Parathyroid adenoma (tissue), 2 donors: Measurements from ENCODE around the gene FBXO22.

Experiments used
- H2AFZ ChIP-seq: fragments of 300-600 bp; sonication (generic); one replicate; pipeline ENCODE4 v1.7.0; 2017; ENCODE audit warnings: antibody characterized with exemption, mild to moderate bottlenecking
- H3K27ac ChIP-seq: fragments of 300-600 bp; sonication (generic); one replicate; pipeline ENCODE4 v1.7.0; 2017
- H3K27me3 ChIP-seq: fragments of 300-600 bp; sonication (generic); one replicate; pipeline ENCODE4 v1.7.0; 2017; ENCODE audit warnings: low read length; ENCODE audit not compliant: control insufficient read depth, insufficient read depth
- H3K36me3 ChIP-seq: fragments of 300-600 bp; sonication (generic); one replicate; pipeline ENCODE4 v1.7.0; 2017; ENCODE audit warnings: low read length; ENCODE audit not compliant: control insufficient read depth, insufficient read depth
- H3K4me1 ChIP-seq: fragments of 300-600 bp; sonication (generic); one replicate; pipeline ENCODE4 v1.7.0; 2017; ENCODE audit warnings: control low read depth
- H3K4me2 ChIP-seq: fragments of 300-600 bp; sonication (generic); one replicate; pipeline ENCODE4 v1.7.0; 2017; ENCODE audit warnings: low read length
- H3K4me3 ChIP-seq: fragments of 300-600 bp; sonication (generic); one replicate; pipeline ENCODE4 v1.7.0; 2017; ENCODE audit warnings: low read depth, low read length
- H3K79me2 ChIP-seq: fragments of 300-600 bp; sonication (generic); one replicate; pipeline ENCODE4 v1.7.0; 2017; ENCODE audit warnings: control low read depth
- H3K9ac ChIP-seq: fragments of 300-600 bp; sonication (generic); one replicate; pipeline ENCODE4 v1.7.0; 2017; ENCODE audit warnings: mild to moderate bottlenecking
- H3K9me3 ChIP-seq: fragments of 300-600 bp; sonication (generic); one replicate; pipeline ENCODE4 v1.7.0; 2017; ENCODE audit warnings: low read length; ENCODE audit not compliant: control insufficient read depth
- TF ChIP-seq, protein P1 (sequence below): fragments of 300-600 bp; sonication (generic); IDR thresholded peaks from one replicate; pipeline ENCODE4 v1.7.0; 2017; ENCODE audit warnings: antibody characterized with exemption, mild to moderate bottlenecking
- donor health status: primary hyperparathyroidism.

Gene FBXO22

DNA sequence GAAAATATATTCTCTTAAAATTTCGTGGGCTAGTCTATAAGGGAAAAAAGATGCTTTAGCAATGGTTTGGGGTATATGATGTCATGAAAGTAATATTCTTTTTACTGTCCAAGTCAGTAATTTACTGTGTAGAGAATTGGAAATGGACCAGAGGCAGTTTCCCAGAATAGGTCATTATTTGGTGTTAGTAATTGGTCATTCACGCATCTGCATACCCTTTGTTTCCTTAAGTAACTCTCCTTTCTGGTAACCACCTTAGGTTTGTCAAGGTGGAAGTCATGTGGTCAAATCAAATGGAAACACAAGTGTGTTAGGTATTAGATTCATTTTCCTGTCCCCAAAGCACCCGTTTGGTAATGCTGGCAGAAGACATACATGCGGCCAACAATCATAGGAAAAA, 23.9 kb downstream of the FBXO22 start:
- no peaks in the 10 kb centered on the region for H3K36me3 ChIP-seq
- TF ChIP-seq, protein P1, sequence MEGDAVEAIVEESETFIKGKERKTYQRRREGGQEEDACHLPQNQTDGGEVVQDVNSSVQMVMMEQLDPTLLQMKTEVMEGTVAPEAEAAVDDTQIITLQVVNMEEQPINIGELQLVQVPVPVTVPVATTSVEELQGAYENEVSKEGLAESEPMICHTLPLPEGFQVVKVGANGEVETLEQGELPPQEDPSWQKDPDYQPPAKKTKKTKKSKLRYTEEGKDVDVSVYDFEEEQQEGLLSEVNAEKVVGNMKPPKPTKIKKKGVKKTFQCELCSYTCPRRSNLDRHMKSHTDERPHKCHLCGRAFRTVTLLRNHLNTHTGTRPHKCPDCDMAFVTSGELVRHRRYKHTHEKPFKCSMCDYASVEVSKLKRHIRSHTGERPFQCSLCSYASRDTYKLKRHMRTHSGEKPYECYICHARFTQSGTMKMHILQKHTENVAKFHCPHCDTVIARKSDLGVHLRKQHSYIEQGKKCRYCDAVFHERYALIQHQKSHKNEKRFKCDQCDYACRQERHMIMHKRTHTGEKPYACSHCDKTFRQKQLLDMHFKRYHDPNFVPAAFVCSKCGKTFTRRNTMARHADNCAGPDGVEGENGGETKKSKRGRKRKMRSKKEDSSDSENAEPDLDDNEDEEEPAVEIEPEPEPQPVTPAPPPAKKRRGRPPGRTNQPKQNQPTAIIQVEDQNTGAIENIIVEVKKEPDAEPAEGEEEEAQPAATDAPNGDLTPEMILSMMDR: no peak

DNA sequence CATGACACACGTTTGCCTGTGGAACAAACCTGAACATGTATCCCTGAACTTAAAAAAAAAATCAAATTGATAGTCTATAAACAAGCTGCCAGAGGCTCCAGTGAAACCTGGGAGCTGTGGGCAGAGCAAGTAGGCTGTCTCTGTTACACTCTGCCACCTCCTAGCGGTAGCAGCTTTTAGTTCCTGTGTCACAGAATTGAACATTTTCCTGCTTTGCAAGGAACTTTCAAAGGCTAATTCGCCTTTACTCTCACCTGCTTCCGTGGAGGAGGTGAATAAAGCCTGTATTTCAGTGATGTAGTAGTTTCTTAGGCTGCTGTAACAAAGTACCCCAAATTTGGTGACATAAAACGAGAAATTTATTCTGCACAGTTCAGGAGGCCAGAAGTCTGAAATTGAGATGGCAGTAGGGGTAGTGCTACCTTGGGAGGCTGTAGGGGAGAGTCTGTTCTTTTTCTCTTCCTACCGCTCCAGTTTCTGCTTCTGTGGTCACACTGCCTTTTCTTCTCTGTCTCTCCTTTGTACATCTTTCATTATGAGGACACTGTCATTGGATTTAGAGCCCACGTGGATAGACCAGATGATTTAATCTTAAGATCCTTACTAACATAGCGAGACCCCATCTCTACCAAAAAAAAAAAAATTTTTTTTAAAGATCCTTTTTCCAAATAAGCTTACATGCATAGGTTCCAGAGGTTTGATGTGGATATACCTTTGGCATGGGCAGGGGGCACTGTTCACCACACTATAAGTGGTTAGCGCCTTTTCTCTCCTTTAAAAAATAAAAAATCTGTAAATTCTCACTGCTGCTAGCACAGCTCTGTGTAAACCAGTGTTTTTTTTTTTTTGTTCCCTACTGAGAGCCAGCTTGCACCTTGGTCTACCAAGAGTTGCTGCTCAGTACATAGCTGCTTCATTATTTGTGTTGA, 25.3 kb downstream of the FBXO22 start:
- H3K27ac ChIP-seq: no peak overlapping the region
- H3K36me3 ChIP-seq: no peaks in the 10 kb centered on the region
- no peak overlapping the region for H2AFZ ChIP-seq

More for the DNA sequence above, 23.9 kb downstream of the FBXO22 start:
- Histone ChIP-seq H3K27ac (no peak overlapping the region), H3K79me2 (no peaks in the 10 kb centered on the region), H3K4me2 (no peak overlapping the region), H3K4me1 (no peaks in the 10 kb centered on the region), H2AFZ (no peak overlapping the region), H3K9me3 (no peaks in the 10 kb centered on the region), H3K9ac (no peak overlapping the region), H3K27me3 (no peaks in the 10 kb centered on the region), H3K4me3 (no peak overlapping the region)

DNA sequence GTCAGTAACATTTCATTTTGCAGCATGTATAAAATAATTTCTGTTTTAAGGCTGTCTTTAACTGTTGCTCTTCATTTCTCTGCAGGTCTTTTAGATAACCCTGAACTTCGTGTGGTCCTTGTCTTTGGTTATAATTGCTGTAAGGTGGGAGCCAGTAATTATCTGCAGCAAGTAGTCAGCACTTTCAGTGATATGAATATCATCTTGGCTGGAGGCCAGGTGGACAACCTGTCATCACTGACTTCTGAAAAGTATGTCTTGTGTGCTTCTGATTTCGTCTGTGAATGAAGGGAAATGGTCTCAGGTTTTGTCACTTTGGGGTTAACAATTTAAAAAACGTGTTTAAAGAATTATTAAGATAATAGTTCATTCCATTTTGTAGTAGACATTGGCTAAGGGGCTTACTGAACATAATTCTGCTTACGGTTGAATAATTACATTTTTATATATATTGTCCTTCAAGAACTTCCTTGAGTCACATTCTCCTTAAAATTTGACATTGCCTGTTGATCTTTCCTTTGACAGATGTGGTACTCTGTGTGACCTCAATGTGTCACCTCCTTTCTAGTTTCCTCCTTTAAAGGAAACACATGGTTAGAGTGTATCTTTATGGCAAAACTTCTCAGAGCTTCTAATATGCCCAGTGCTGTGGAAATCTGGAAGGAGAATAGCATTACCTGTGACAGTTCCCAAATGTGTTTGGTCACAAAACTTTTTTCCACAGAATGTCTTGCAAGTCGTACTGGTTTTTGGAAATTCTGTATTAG, 26.3 kb downstream of the FBXO22 start:
- Histone ChIP-seq H3K9ac (no peak overlapping the region), H3K4me3 (no peak overlapping the region), H3K4me2 (no peak overlapping the region), H3K9me3 (no peaks in the 10 kb centered on the region), H3K27ac (no peak overlapping the region), H3K36me3 (no peaks in the 10 kb centered on the region), H3K27me3 (no peaks in the 10 kb centered on the region), H3K4me1 (no peaks in the 10 kb centered on the region), H2AFZ (no peak overlapping the region), H3K79me2 (no peaks in the 10 kb centered on the region)
- TF ChIP-seq, protein P1: no peak

More for the DNA sequence above, 25.3 kb downstream of the FBXO22 start:
- H3K4me2 ChIP-seq: no peak overlapping the region
- H3K9me3 ChIP-seq: no peaks in the 10 kb centered on the region
- no peaks in the 10 kb centered on the region for H3K79me2 ChIP-seq
- H3K4me3 ChIP-seq: no peak overlapping the region
- TF ChIP-seq, protein P1: peak; percentile 26
- no peaks in the 10 kb centered on the region for H3K27me3 ChIP-seq
- H3K9ac ChIP-seq: no peak overlapping the region
- H3K4me1 ChIP-seq: no peaks in the 10 kb centered on the region

DNA sequence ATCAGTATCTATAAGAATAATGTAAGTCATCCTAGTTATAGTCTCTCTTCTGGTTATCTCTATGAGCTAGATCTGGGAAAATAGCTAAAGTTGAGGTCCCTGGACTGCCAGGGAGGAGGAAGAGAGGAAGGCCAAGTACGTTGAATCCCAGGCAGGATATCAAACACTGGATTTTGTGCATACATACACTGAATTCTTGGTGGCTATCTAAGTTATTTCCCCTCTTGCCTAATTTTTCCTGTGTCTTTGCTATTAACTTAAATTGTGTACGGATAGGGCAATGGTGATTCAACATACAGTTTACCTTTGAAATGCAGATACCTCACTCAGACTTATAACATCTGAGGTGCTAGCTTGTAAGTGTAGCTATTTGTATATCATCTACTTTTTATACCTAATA, 27.2 kb downstream of the FBXO22 start:
- Histone ChIP-seq H3K4me3 (no peak overlapping the region), H3K36me3 (no peaks in the 10 kb centered on the region), H3K4me2 (no peak overlapping the region), H3K79me2 (no peaks in the 10 kb centered on the region), H3K9ac (no peak overlapping the region), H2AFZ (no peak overlapping the region), H3K9me3 (no peaks in the 10 kb centered on the region), H3K4me1 (no peaks in the 10 kb centered on the region), H3K27me3 (no peaks in the 10 kb centered on the region), H3K27ac (no peak overlapping the region)
- TF ChIP-seq, protein P1: no peak
